ENCODE data around the gene RPL5. TPM values are rescaled to one million over a fixed set of nuclear protein-coding genes. Genes with fewer than 3 reads are reported as not detected.

RPL5 gene
- polyA plus RNA-seq, 3 donors: 921 to 1,114 (median 953) TPM

GRCh38 chr1:92792340-92792782, 39.5 kb upstream of the RPL5 start:
- Histone ChIP-seq H3K4me1 (ENCODE audit: control insufficient read depth in 1 of 2, insufficient read depth in 2 of 2, low read length in 2 of 2) (peaks cover 5% of the 10 kb centered on the region in 2 donors), H3K36me3 (replicated peaks in 1 of 2; ENCODE audit: control insufficient read depth in 1 of 2, insufficient read depth in 2 of 2, low read length in 2 of 2) (no peaks in the 10 kb centered on the region), H3K4me3 (replicated peaks in 1 of 3; ENCODE audit: low read depth in 2 of 3, low read length in 3 of 3) (no peak overlapping the region), H3K9me3 (replicated peaks in 1 of 2; ENCODE audit: control insufficient read depth in 1 of 2, insufficient read depth in 1 of 2, low read length in 2 of 2) (no peaks in the 10 kb centered on the region), H3K4me2 (replicated peaks; ENCODE audit: extremely low read depth, low read length, poor library complexity, severe bottlenecking) (no peak overlapping the region), H3K9ac (ENCODE audit: insufficient read depth, low read length, poor library complexity, severe bottlenecking) (no peak overlapping the region), H2AFZ (ENCODE audit: insufficient read depth, low read depth, low read length, poor library complexity, severe bottlenecking) (no peak overlapping the region), H3K79me2 (ENCODE audit: insufficient read depth, low read length) (no peaks in the 10 kb centered on the region), H3K27me3 (ENCODE audit: control insufficient read depth in 2 of 2, insufficient read depth in 2 of 2, low read length in 2 of 2) (peaks cover 2 to 8% of the 10 kb centered on the region in 2 donors), H3K27ac (ENCODE audit: low read depth in 1 of 2, low read length in 2 of 2) (no peak overlapping the region), H4K20me1 (ENCODE audit: insufficient read depth, low read length) (no peaks in the 10 kb centered on the region)
- no peak for TF ChIP-seq CTCF (IDR thresholded peaks at IDR 0.05)
- intact Hi-C loops (cut with micrococcal nuclease): no loop called here
- H3K27me3 Mint-ChIP-seq (ENCODE audit: low read depth in 3 of 3): peaks cover 5 to 18% (median 9%) of the 10 kb centered on the region in 3 donors
- WGBS (ENCODE audit: insufficient coverage): no CpG with 5 or more reads among the region's 3 CpGs
- H3K9me3 Mint-ChIP-seq: peaks cover 0 to 1% (median 0%) of the 10 kb centered on the region in 7 donors
- H3K36me3 Mint-ChIP-seq: no peaks in the 10 kb centered on the region
- no peak overlapping the region for H3K4me3 Mint-ChIP-seq
- no peak overlapping the region for H3K27ac Mint-ChIP-seq
- peaks cover 15% of the 10 kb centered on the region for H3K4me1 Mint-ChIP-seq
- DNase-seq: no peak

GRCh38 chr1:92795166-92795565, 36.7 kb upstream of the RPL5 start:
- Histone ChIP-seq H3K9ac (ENCODE audit: insufficient read depth, low read length, poor library complexity, severe bottlenecking) (no peak overlapping the region), H3K4me2 (replicated peaks; ENCODE audit: extremely low read depth, low read length, poor library complexity, severe bottlenecking) (no peak overlapping the region), H3K79me2 (ENCODE audit: insufficient read depth, low read length) (no peaks in the 10 kb centered on the region), H4K20me1 (ENCODE audit: insufficient read depth, low read length) (no peaks in the 10 kb centered on the region), H2AFZ (ENCODE audit: insufficient read depth, low read depth, low read length, poor library complexity, severe bottlenecking) (no peak overlapping the region), H3K27ac (ENCODE audit: low read depth in 1 of 2, low read length in 2 of 2) (no peak overlapping the region), H3K4me3 (replicated peaks in 1 of 3; ENCODE audit: low read depth in 2 of 3, low read length in 3 of 3) (no peak overlapping the region), H3K4me1 (ENCODE audit: control insufficient read depth in 1 of 2, insufficient read depth in 2 of 2, low read length in 2 of 2) (peaks cover 5% of the 10 kb centered on the region in 2 donors), H3K27me3 (ENCODE audit: control insufficient read depth in 2 of 2, insufficient read depth in 2 of 2, low read length in 2 of 2) (peaks cover 2 to 8% of the 10 kb centered on the region in 2 donors), H3K36me3 (replicated peaks in 1 of 2; ENCODE audit: control insufficient read depth in 1 of 2, insufficient read depth in 2 of 2, low read length in 2 of 2) (no peaks in the 10 kb centered on the region), H3K9me3 (replicated peaks in 1 of 2; ENCODE audit: control insufficient read depth in 1 of 2, insufficient read depth in 1 of 2, low read length in 2 of 2) (no peaks in the 10 kb centered on the region)
- Mint-ChIP-seq H3K4me3 (peak overlapping the region in 1 of 2 donors; percentile 23), H3K27ac (no peak overlapping the region), H3K9me3 (peaks cover 0 to 1% (median 0%) of the 10 kb centered on the region in 7 donors), H3K4me1 (peaks cover 12% of the 10 kb centered on the region), H3K36me3 (no peaks in the 10 kb centered on the region), H3K27me3 (ENCODE audit: low read depth in 3 of 3) (peaks cover 5 to 16% (median 9%) of the 10 kb centered on the region in 3 donors)
- WGBS (ENCODE audit: insufficient coverage): no CpG with 5 or more reads among the region's 4 CpGs
- DNase-seq: no peak
- intact Hi-C loops (cut with micrococcal nuclease): no loop called here
- no peak for TF ChIP-seq CTCF (IDR thresholded peaks at IDR 0.05)

Data from CD14-positive monocyte (primary cell).